22Rv1 (cell line): Measurements from ENCODE around the gene STXBP5L.
"Not testable (repeated sequence)": the region's sequence is repeated elsewhere in the genome, so short reads cannot be mapped to it uniquely, and the experiment has no call there.

Source experiments
- ZFX ChIP-seq: fragments of 450-650 bp; IDR thresholded peaks from 2 replicates; pipeline ENCODE4 v1.6.1; 2017; ENCODE audit warnings: antibody characterized with exemption, borderline replicate concordance
- TF ChIP-seq, protein P1 (sequence below): fragments of 450-650 bp; IDR thresholded peaks from 2 replicates; pipeline ENCODE4 v1.5.1; 2017; ENCODE audit warnings: mild to moderate bottlenecking

DNA sequence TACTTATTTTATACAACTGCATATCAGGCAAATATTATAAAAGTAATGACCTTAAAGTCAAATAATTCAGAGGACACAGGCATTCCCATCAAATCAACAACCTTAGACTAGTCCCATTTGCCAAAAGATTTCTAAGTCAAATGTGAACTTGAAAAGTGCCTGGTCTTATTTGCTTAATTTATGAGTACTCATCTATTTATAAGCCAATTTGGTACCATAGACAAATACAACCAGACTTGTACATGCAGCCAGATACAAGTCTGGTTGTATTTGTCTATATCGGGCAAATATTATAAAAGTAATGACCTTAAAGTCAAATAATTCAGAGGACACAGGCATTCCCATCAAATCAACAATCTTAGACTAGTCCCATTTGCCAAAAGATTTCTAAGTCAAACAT lies 322.2 kb downstream of the STXBP5L start:
- TF ChIP-seq, protein P1, sequence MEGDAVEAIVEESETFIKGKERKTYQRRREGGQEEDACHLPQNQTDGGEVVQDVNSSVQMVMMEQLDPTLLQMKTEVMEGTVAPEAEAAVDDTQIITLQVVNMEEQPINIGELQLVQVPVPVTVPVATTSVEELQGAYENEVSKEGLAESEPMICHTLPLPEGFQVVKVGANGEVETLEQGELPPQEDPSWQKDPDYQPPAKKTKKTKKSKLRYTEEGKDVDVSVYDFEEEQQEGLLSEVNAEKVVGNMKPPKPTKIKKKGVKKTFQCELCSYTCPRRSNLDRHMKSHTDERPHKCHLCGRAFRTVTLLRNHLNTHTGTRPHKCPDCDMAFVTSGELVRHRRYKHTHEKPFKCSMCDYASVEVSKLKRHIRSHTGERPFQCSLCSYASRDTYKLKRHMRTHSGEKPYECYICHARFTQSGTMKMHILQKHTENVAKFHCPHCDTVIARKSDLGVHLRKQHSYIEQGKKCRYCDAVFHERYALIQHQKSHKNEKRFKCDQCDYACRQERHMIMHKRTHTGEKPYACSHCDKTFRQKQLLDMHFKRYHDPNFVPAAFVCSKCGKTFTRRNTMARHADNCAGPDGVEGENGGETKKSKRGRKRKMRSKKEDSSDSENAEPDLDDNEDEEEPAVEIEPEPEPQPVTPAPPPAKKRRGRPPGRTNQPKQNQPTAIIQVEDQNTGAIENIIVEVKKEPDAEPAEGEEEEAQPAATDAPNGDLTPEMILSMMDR: not testable (repeated sequence)
- TF ChIP-seq ZFX: not testable (repeated sequence)
